Activated CD4-positive, alpha-beta T cell treated with anti-CD3 and anti-CD28 coated beads for 24 hours (primary cell): ENCODE measurements around the gene DOCK6.

Experiments used
- DNase-seq, 2 donors: peaks; one replicate each; pipeline ENCODE4 v3.0.0-alpha.2; 2020; ENCODE audit warnings: low read depth in 2 of 2

The DOCK6 gene

GRCh38 chr19:11244846-11245589 is 17.3 kb downstream of the DOCK6 start:
- DNase-seq = no peak

DNA sequence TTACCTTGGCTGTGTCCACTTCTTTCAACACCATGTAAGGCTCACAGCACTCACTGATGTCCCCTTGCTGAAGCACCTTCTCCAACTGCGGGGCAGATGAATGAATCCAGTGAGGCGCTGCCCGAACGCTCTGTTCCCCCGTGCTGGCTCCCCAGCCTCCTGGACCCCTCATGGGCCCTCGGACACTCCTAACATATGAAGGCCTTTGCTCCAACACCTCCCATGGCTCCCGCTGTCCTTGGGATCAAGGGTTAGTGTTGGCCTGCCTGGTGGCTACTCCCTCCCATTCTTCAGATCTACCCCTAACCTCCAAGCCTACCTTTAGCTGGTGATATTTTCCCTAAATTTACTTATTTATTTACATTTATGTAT is 18.5 kb downstream of the DOCK6 start:
- DNase-seq = no peak

DNA sequence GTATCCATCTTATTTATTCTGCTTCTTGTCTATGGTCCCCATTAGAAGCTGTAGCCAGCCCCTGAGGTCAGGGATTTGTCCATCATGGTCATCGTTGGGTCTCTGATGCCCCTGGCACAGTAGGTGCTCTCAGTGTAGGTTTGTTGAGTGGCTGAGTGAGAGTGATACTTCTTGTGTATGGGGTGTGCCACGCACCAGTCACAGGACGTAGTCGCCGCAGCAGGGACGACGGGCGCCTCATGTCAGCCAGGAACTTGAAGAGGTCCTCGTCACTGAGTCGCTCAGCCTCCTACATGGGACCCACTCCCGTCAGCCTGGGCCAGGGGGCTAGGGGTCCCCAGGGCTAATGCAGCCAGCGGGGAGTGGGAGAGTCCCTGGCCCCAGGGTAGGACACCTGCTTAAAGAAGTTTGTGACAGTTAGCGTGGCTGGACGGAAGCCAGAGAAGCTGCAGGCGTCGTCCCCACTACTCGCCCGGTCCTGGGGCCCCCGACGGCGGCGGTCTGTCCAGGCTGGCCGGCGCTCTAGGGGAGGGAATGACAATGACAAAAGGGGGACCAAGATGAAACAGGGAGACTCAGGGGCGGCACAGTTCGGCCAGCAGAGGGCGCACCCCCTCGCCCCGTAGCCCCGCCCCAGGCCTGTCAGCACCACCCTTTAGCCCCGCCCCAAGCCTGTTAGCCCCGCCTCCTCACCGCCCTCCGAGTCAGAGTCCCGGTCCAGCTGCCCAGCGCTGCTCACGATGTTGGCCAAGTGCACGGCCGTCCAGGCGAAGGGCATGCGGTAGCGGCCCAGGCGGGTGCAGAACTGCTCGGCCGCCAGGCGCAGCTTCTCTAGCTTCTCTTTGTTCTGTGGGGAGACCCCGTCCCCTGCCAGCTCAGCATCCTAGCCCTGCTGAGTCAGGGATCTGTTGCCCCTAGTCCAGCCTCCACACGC is 19.2 kb downstream of the DOCK6 start:
- DNase-seq = peak; percentile 79 to 95

DNA sequence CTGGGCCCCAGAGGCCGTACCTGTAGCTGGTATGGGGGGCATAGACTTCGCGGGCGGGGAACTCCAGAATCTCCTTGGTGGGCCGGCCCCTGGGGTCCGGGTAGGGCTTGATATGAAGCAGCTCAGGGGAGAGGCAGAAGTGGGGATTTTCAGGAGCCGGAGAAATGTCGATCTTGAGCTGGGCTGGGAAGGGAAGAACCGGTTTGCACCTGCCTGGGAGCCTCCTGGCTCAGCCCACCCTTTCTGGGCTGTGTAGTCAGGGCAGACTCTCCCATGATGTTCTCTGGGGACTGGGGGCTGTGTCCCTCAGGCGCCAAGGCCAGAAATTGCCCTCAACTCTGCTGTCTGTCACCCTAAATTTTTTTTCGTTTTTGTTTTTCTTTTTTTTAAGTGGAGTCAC is 20.3 kb downstream of the DOCK6 start:
- DNase-seq = no peak

- no peak for DNase-seq
Observed at GRCh38 chr19:11240008-11240444, 22.3 kb downstream of the DOCK6 start.

DNA sequence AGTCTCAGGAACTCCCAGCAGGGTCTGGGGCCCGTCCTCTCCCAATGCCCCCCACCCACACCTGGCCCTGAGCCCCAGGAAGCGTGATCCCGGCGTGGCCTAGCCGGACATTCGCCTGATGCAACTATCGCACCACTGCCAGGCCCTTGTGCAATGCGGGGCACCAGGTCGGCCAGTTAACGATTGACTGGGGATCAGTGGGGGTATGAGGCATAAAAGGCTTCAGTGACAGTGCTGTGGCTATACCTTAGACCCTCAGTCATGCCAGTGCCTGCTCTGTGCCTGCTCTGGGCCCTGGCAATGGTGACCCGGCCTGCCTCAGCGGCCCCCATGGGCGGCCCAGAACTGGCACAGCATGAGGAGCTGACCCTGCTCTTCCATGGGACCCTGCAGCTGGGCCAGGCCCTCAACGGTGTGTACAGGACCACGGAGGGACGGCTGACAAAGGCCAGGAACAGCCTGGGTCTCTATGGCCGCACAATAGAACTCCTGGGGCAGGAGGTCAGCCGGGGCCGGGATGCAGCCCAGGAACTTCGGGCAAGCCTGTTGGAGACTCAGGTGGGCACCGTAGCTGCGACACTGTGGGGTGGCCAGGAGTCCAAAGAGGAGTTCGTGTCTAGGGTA is 22.8 kb downstream of the DOCK6 start, which contains the start of gene ANGPTL8:
TSS of gene ANGPTL8 (plus strand) at position 243 of the 624 bp plus-strand sequence. CDS start at position 262, 19 bp downstream.
- no peak for DNase-seq

DNA sequence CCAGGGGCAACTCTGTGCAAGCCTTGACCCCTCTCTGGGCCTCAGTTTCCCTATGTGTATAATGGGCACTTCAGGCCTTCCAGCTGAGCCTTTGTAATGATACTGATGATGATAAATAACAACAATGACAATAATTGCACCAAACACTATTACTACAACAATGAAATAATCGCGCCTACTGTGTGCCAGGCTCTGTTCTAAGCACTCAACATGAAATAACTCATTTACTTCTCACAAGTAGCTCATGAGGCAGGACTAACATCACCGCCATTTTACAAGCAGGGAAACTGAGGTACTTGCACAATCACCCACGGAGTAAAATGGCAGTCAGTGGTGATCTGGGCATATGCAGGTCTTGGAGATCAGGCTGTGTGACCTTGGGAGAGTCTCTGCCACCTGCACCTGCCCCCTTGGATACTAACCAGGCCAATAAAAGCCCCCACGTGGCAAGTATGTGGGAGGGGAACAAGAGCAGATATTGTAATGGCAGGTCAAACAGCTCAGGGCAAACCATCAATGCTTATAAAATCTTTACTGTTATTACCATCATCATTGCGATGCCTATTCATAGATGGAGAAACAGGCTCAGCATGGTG is 23.4 kb downstream of the DOCK6 start:
- DNase-seq = no peak

- DNase-seq = no peak
Observed at GRCh38 chr19:11238041-11238440, 24.3 kb downstream of the DOCK6 start.

- DNase-seq = no peak
Observed at GRCh38 chr19:11237321-11237720, 25.0 kb downstream of the DOCK6 start.

DNA sequence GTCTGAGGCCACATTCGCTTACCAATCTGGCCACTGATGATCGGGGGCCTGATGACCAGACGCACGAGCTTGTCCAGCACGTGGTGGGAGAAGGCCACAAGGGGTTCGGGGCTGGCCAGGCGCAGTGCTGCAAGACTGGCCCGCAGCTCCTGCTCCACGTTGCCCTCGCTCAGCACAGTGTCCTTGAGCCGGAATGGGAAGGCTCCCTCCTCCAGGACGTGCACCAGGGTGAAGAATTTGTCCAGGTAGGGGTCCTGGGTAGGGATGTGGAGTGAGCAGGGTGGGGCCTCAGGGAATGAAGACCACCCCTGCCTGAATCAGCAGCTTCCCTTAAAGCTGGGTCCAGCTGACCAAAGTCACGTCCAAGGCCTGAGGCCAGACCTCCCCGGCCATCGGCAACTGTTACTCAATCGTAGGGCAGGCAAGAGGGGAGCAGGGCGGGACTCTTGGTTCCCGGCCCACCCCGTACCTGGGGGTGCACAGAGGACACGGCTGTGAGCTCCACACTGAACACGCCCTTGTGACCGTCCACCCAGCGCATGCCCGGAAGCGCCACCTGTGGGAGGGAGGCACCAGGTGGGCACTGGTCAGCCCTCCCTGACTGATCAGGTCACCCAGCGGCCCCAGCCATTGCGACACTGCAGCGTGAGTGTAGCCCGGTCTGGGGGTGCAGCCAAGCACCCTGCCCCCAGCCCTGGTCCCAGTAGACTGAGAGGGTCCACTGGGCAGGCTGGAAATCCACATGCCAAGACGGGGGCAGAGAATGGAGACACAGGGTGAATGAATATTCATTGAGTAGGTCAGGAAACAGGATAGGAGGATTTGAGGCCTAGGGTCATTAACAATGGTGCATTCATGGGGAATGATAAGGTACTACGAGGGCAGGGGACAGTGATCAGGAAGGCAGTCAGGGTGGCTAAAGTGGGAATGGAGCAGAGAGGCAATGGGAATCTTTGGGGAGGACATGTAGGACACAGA is 25.7 kb downstream of the DOCK6 start:
- no peak for DNase-seq

GRCh38 chr19:11234486-11235075 is 27.7 kb downstream of the DOCK6 start:
- DNase-seq = no peak

DNA sequence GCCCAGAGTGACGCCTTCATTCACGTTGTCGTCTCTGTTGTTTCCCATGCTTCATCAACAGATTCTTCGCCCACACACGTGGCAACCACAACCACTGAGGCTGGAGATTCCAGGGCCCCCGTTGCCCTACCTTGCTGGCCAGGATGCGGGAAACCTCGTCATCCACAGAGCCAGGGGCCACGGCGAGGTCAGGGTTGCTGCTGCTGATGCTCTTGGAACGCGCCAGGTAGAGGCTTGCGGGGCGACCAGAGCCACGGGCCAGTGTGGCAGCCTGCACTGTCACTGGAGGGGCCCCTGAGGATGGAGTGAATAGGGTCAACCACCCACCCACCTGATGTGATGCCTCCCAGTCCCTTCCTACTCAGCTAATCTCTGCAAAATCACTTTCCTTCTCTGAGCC is 29.3 kb downstream of the DOCK6 start:
- DNase-seq = no peak

DNA sequence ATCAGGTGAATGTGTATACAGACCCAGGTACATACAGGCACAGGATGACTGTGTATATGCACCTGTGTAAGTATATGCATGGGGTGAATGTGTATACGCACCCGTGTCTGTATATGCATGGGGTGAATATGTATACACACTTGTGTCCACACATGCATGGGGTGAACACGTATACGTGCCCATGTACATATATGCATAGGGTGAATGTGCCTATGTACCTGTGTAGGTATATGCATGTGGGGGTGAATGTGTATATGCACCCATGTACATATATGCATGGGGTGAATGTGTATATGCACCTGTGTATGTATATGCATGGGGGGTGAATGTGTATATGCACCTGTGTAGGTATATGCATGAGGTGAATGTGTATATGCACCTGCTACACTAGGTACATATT is 29.8 kb downstream of the DOCK6 start:
- no peak for DNase-seq

GRCh38 chr19:11230621-11231386 is 31.5 kb downstream of the DOCK6 start:
- no peak for DNase-seq

DNA sequence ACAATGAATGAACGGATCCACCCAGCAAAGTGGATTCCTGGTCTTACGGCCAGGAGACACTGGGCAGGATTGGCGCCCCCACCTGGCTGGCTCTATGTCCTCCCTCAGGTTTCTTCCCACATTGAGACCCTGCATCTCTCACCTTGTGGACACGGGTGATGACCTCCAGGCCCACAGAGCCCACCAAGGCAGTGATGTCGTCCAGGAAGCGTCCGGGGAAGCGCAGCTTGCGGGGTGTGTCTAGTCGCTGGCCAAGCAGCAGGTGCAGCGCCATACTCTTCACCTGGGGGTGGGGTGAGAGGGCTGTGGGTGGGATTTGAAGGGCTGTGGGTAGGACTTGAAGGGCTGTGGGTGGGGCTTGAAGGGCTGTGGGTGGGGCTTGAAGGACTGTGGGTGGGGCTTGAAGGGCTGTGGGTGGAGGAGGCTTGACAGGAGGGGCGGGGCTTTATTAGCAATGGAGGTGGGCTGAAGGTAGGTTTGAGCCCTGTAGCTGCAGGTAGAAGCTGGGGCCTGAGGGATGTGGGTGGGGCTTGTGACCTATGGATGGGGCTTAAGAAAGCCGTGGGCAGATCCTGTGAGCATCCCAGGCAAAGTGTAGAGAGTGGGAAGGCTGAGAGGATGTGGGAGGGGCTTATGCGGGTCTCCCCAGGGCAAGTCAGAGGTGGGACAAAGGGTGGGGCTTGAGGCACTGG is 35.0 kb downstream of the DOCK6 start:
- DNase-seq = no peak

DNA sequence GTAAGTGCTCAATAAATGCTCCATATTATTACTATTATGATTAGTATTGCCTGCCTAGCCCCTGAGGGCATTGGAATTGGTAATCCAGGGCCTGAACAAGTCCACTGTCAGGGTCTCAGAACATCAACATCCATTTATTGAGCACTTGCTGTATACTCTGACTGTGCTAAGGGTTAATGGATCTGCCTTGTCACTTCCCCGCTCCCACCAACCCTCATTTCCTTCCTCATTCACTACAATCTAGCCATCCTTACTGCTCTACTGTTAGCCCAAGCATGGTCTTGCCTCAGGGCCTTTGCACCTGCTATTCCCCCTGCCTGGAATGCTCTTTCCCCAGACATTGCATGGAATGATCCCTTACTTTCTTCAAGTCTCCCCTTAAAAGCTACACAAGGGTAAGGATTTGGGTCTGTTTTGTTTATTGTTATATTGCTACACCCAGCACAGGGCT is 35.6 kb downstream of the DOCK6 start:
- no peak for DNase-seq

GRCh38 chr19:11225815-11226214 is 36.5 kb downstream of the DOCK6 start:
- no peak for DNase-seq

DNA sequence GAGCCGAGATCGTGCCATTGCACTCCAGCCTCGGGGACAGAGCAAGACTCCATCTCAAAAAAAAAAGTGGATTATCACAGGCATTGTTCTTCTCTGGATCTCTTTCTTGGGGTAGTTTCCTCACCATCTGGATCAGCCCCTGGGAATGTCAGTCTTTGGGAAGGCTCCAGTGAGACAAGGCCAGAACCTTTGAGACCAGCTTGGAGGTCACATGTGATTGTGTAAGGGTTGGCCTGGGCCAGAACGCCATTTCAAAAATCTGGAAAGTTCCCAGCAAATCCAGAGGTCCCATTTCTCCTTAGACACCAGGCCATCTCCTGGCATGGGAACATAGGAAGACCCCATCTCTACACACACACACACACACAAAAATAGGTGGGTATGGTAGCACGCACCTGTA is 37.2 kb downstream of the DOCK6 start:
- DNase-seq = no peak

GRCh38 chr19:11224429-11224828 is 37.9 kb downstream of the DOCK6 start:
- DNase-seq = no peak
